H1 (cell line): ENCODE results near the gene PTPRD. TPM values are rescaled to one million over a fixed set of nuclear protein-coding genes. Genes with fewer than 3 reads are reported as not detected.

Experiments used
- BCL11A ChIP-seq, 2 experiments: IDR thresholded peaks; one replicate each; pipeline ENCODE4 v1.6.1; 2011; ENCODE audit warnings: low read depth in 2 of 2, low read length in 2 of 2, mild to moderate bottlenecking in 2 of 2
- EZH2 ChIP-seq: fragments of 200-600 bp; sonication (generic); IDR thresholded peaks from 2 replicates; pipeline ENCODE4 v1.7.1; 2012; ENCODE audit warnings: low read depth, mild to moderate bottlenecking, moderate library complexity, low read length, inconsistent platforms; ENCODE audit not compliant: severe bottlenecking
- JUND ChIP-seq: IDR thresholded peaks from 2 replicates; pipeline ENCODE4 v1.6.1; 2011; ENCODE audit warnings: mild to moderate bottlenecking, improper control_type of control experiment, low read length
- POLR2AphosphoS5 ChIP-seq: IDR thresholded peaks from 2 replicates; pipeline ENCODE4 v1.6.1; 2011; ENCODE audit warnings: low read depth, low read length
- RAD21 ChIP-seq, 2 experiments: IDR thresholded peaks in 1 of 2; conservative IDR thresholded peaks in 1 of 2; 2 replicates each; pipeline ENCODE4 v1.6.1; 2011; ENCODE audit warnings: low read depth in 2 of 2, low read length in 2 of 2, improper control_type of control experiment in 1 of 2, inconsistent platforms in 1 of 2, mild to moderate bottlenecking in 1 of 2, moderate library complexity in 1 of 2
- RNF2 ChIP-seq: fragments of 200-900, 300-1000 bp; sonication (generic); IDR thresholded peaks from 2 replicates; pipeline ENCODE4 v1.7.1; 2016; ENCODE audit warnings: borderline replicate concordance, low read depth, mild to moderate bottlenecking, antibody characterized with exemption, low read length; ENCODE audit not compliant: poor library complexity, severe bottlenecking; ENCODE audit errors: missing control alignments
- SIN3A ChIP-seq, 2 experiments: IDR thresholded peaks in 1 of 2; conservative IDR thresholded peaks in 1 of 2; 2 replicates each; pipeline ENCODE4 v1.6.1; 2011 to 2012; ENCODE audit warnings: low read length in 2 of 2, improper control_type of control experiment in 1 of 2, low read depth in 1 of 2, mild to moderate bottlenecking in 1 of 2
- SP2 ChIP-seq: IDR thresholded peaks from 2 replicates; pipeline ENCODE4 v1.6.1; 2012; ENCODE audit warnings: mild to moderate bottlenecking, low read length, inconsistent platforms
- SP4 ChIP-seq: IDR thresholded peaks from 2 replicates; pipeline ENCODE4 v1.6.1; 2012; ENCODE audit warnings: low read length, inconsistent platforms
- TAF1 ChIP-seq: IDR thresholded peaks from 2 replicates; pipeline ENCODE4 v1.6.1; 2011; ENCODE audit warnings: mild to moderate bottlenecking, low read depth, low read length
- polyA plus RNA-seq, 7 experiments: library from polyadenylated mRNA; depleted of rRNA in 3 of 7; stranded (reverse) in 5 of 7; unstranded in 2 of 7; fragments of >200 nt in 5 of 7; fragments of 200-250 nt in 2 of 7; gene quantifications; 1 replicate in 5 of 7; 2 replicates in 1 of 7; 4 replicates in 1 of 7; pipeline versions ENCODE4 v1.2.1 to v1.2.3, GENCODE V29; 2011 to 2013; ENCODE audit warnings: missing spikeins in 2 of 7, mixed read lengths in 2 of 7
- total RNA-seq: library from RNA; stranded (reverse); fragmentation: NEBNext Ultra II Directional; extraction: Animal tissue kit (Norgen Biotek cat#: 25700); gene quantifications from 2 replicates; pipeline ENCODE4 v1.2.1, GENCODE V29; 2021

The PTPRD gene
- total and polyA plus RNA-seq, 2 of the 8 experiments (the other 6 are each of a cell fraction or from before 2014, with no cell fraction given) = 17.2 to 77.0 TPM

GRCh38 chr9:8869812-8870211, 1743.0 kb downstream of the PTPRD start (continued):
- no peak for TF ChIP-seq BCL11A (IDR thresholded peaks at IDR 0.05; ENCODE audit: low read depth in 2 of 2, low read length in 2 of 2)
- no peak for TF ChIP-seq EZH2
- no peak for TF ChIP-seq SP4
- TF ChIP-seq RAD21 (IDR thresholded peaks at IDR 0.05 in 1 of 2, conservative IDR thresholded peaks at IDR 0.05 in 1 of 2; ENCODE audit: low read depth in 2 of 2, low read length in 2 of 2) = no peak
- TF ChIP-seq SP2 = no peak
- no peak for TF ChIP-seq SIN3A (conservative IDR thresholded peaks at IDR 0.05 in 1 of 2, IDR thresholded peaks at IDR 0.05 in 1 of 2; ENCODE audit: low read depth in 1 of 2, low read length in 2 of 2)
- TF ChIP-seq POLR2AphosphoS5 = no peak
- TF ChIP-seq RNF2 = no peak
- no peak for TF ChIP-seq JUND
- no peak for TF ChIP-seq TAF1
